NB4 (cell line): ENCODE results near the gene KATNAL2.

Experiments
- MYC ChIP-seq: IDR thresholded peaks from 2 replicates; pipeline ENCODE4 v1.6.1; 2011; ENCODE audit warnings: low read depth, low read length
- POLR2A ChIP-seq: IDR thresholded peaks from 2 replicates; pipeline ENCODE4 v1.6.1; 2011; ENCODE audit warnings: mild to moderate bottlenecking; ENCODE audit not compliant: insufficient read length; ENCODE audit errors: extremely low read depth
- TF ChIP-seq, protein P1 (sequence below): IDR thresholded peaks from one replicate; pipeline ENCODE4 v1.5.1; 2012; ENCODE audit warnings: low read depth, low read length
- TF ChIP-seq, protein P2 (sequence below): IDR thresholded peaks from 2 replicates; pipeline ENCODE4 v1.6.1; 2011; ENCODE audit warnings: low read depth, low read length

DNA sequence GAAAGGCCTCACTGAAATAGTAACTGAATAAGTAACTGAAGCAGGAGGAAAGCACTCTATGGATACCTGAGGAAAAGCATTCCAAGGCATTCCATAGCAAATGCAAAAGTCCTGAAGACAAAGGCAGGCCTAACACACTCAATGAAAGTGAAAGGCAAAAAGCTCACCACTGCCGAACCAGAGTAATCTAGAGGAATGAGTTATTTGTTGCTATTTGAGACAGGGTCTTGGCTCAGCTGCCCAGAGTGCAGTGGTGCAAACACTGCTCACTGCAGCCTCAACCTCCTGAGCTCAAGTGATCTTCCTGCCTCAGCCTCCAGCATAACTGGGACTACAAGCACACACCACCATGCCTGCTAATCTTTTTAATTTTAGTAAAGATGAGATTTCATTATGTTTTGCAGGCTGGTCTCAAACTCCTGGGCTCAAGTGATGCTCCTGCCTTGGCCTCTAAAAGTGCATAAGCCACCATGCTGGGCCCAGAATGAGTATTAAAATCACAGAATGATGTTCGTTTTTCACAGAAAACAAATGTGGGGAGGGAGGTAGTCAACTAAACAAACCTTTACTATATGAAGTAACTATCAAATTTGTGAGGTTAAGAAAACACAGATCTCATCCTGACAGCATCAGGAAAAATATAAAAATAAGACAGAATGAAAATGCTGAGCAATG lies 18.0 kb upstream of the KATNAL2 start:
- TF ChIP-seq, protein P1, sequence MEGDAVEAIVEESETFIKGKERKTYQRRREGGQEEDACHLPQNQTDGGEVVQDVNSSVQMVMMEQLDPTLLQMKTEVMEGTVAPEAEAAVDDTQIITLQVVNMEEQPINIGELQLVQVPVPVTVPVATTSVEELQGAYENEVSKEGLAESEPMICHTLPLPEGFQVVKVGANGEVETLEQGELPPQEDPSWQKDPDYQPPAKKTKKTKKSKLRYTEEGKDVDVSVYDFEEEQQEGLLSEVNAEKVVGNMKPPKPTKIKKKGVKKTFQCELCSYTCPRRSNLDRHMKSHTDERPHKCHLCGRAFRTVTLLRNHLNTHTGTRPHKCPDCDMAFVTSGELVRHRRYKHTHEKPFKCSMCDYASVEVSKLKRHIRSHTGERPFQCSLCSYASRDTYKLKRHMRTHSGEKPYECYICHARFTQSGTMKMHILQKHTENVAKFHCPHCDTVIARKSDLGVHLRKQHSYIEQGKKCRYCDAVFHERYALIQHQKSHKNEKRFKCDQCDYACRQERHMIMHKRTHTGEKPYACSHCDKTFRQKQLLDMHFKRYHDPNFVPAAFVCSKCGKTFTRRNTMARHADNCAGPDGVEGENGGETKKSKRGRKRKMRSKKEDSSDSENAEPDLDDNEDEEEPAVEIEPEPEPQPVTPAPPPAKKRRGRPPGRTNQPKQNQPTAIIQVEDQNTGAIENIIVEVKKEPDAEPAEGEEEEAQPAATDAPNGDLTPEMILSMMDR: no peak
- TF ChIP-seq MYC (no peak), POLR2A (no peak)
- TF ChIP-seq, protein P2, sequence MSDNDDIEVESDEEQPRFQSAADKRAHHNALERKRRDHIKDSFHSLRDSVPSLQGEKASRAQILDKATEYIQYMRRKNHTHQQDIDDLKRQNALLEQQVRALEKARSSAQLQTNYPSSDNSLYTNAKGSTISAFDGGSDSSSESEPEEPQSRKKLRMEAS: no peak
